Activated CD8-positive, alpha-beta T cell treated with anti-CD3 and anti-CD28 coated beads for 36 hours (primary cell): ENCODE measurements around the gene TMEM53. TPM values are rescaled to one million over a fixed set of nuclear protein-coding genes. Genes with fewer than 3 reads are reported as not detected.
A peak's percentile ranks its signal among the peaks of the same experiment; 100 is the strongest.

Source experiments
- ATAC-seq: fragments of 200-7000 bp; cut with Tn5 transposase; one replicate; pipeline ENCODE4 v1.10.0; 2021; ENCODE audit warnings: mild to moderate bottlenecking, moderate library complexity
- CTCF ChIA-PET: fragments of 350-600 bp; sonication (Branson Sonifier 250); formaldehyde crosslinking; loops from one replicate; lab custom pipeline; 2021; ENCODE audit warnings: antibody characterized with exemption; lab: Charles Lee
- POLR2A ChIA-PET: fragments of 350-600 bp; sonication (Branson Sonifier 250); formaldehyde crosslinking; loops from one replicate; lab custom pipeline; 2021; ENCODE audit warnings: antibody characterized with exemption; lab: Charles Lee
- DNase-seq: peaks from one replicate; pipeline ENCODE4 v3.0.0-alpha.2; 2020
- H3K27ac Mint-ChIP-seq: one replicate; pipeline ENCODE4 v1.8.0; 2021; ENCODE audit warnings: mild to moderate bottlenecking, mixed read lengths
- H3K27me3 Mint-ChIP-seq: one replicate; pipeline ENCODE4 v1.8.0; 2021; ENCODE audit warnings: mixed read lengths
- H3K36me3 Mint-ChIP-seq: one replicate; pipeline ENCODE4 v1.8.0; 2021; ENCODE audit warnings: low read depth, mixed read lengths
- H3K4me1 Mint-ChIP-seq: one replicate; pipeline ENCODE4 v1.8.0; 2021; ENCODE audit warnings: low read depth, mixed read lengths
- H3K4me3 Mint-ChIP-seq: one replicate; pipeline ENCODE4 v1.8.0; 2021; ENCODE audit warnings: mild to moderate bottlenecking, moderate library complexity, mixed read lengths
- H3K9me3 Mint-ChIP-seq: one replicate; pipeline ENCODE4 v1.8.0; 2021; ENCODE audit warnings: mixed read lengths
- CTCF ChIP-seq: fragments of 200-600 bp; IDR thresholded peaks from one replicate; pipeline ENCODE4 v1.8.0; 2022; ENCODE audit warnings: antibody characterized with exemption, mild to moderate bottlenecking
- intact Hi-C: fragments of 100-400 bp; cut with micrococcal nuclease; formaldehyde crosslinking; loops from one replicate; pipeline ENCODE4 v1.10.0; 2022
- total RNA-seq, 2 experiments: library from RNA; stranded (reverse); gene quantifications; one replicate each; pipeline ENCODE4 v1.2.3, GENCODE V29; 2021

Gene TMEM53
- total RNA-seq, 2 experiments from 2014 or later = 2.3 to 3.5 TPM

- H3K4me3 Mint-ChIP-seq = no peak overlapping the region
- intact Hi-C loops = no loop called here
- ChIA-PET POLR2A (interaction anchor here (1.1 to 3.7 kb wide), 4 partner anchors 8 to 257 kb away, joined by 3 to 35 read pairs (median 13); partner anchors contain the start of gene RNU5D-1), CTCF (interaction anchor here (1.5 to 3.2 kb wide), 3 partner anchors 16 to 62 kb away, joined by 4 to 20 read pairs (median 11); no protein-coding TSS in a partner anchor)
- no peak for TF ChIP-seq CTCF
- no peak for ATAC-seq
- no peaks in the 10 kb centered on the region for H3K27me3 Mint-ChIP-seq
- H3K4me1 Mint-ChIP-seq = peaks cover 39% of the 10 kb centered on the region
- H3K36me3 Mint-ChIP-seq = no peaks in the 10 kb centered on the region
- DNase-seq = no peak
- no peak overlapping the region for H3K27ac Mint-ChIP-seq
- no peaks in the 10 kb centered on the region for H3K9me3 Mint-ChIP-seq
Measured at GRCh38 chr1:44713321-44713781, 39.1 kb upstream of the TMEM53 start.

GRCh38 chr1:44707959-44708831 lies 33.9 kb upstream of the TMEM53 start:
- H3K9me3 Mint-ChIP-seq = no peaks in the 10 kb centered on the region
- intact Hi-C loops = no loop called here
- H3K27ac Mint-ChIP-seq = peak overlapping the region; percentile 40
- ATAC-seq = peak; percentile 79
- no peaks in the 10 kb centered on the region for H3K36me3 Mint-ChIP-seq
- ChIA-PET CTCF (interaction anchor here (0.9 to 1.9 kb wide), 7 partner anchors 10 to 55 kb away, joined by 3 to 17 read pairs (median 4); partner anchors contain the start of gene RNU5D-1), POLR2A (interaction anchor here (0.7 to 8.6 kb wide), 4 partner anchors 10 to 23 kb away, joined by 3 to 77 read pairs (median 4); partner anchors contain the start of gene RNU5D-1)
- DNase-seq = peak; percentile 18
- peak; percentile 87 for TF ChIP-seq CTCF
- H3K27me3 Mint-ChIP-seq = no peaks in the 10 kb centered on the region
- peaks cover 13% of the 10 kb centered on the region for H3K4me1 Mint-ChIP-seq
- peak overlapping the region; percentile 42 for H3K4me3 Mint-ChIP-seq

GRCh38 chr1:44707112-44707881 lies 33.0 kb upstream of the TMEM53 start:
- Mint-ChIP-seq H3K27me3 (no peaks in the 10 kb centered on the region), H3K27ac (no peak overlapping the region), H3K4me3 (no peak overlapping the region), H3K36me3 (no peaks in the 10 kb centered on the region), H3K4me1 (peaks cover 13% of the 10 kb centered on the region), H3K9me3 (no peaks in the 10 kb centered on the region)
- CTCF ChIA-PET = interaction anchor here (0.8 to 2.8 kb wide), 6 partner anchors 10 to 55 kb away, joined by 3 to 22 read pairs (median 3); no protein-coding TSS in a partner anchor
- POLR2A ChIA-PET = interaction anchor here (1.0 to 8.6 kb wide), 5 partner anchors 15 to 75 kb away, joined by 3 to 77 read pairs (median 5); no protein-coding TSS in a partner anchor
- ATAC-seq (peak; percentile 20), DNase-seq (no peak)
- intact Hi-C loops = no loop called here
- no peak for TF ChIP-seq CTCF

GRCh38 chr1:44705938-44706337 lies 31.7 kb upstream of the TMEM53 start:
- no peak overlapping the region for H3K4me3 Mint-ChIP-seq
- ChIA-PET POLR2A (interaction anchor here (0.6 to 8.6 kb wide), 5 partner anchors 9 to 70 kb away, joined by 3 to 77 read pairs (median 3); partner anchors contain the start of gene RPS8), CTCF (interaction anchor here (0.8 to 2.8 kb wide), 4 partner anchors 9 to 26 kb away, joined by 3 to 22 read pairs (median 6); no protein-coding TSS in a partner anchor)
- peaks cover 13% of the 10 kb centered on the region for H3K4me1 Mint-ChIP-seq
- intact Hi-C loops = no loop called here
- H3K27ac Mint-ChIP-seq = no peak overlapping the region
- H3K27me3 Mint-ChIP-seq = no peaks in the 10 kb centered on the region
- no peaks in the 10 kb centered on the region for H3K9me3 Mint-ChIP-seq
- DNase-seq (no peak), ATAC-seq (no peak)
- no peaks in the 10 kb centered on the region for H3K36me3 Mint-ChIP-seq
- no peak for TF ChIP-seq CTCF
